HFFc6 (cell line): ENCODE results near the gene CDC42BPA. TPM values are rescaled to one million over a fixed set of nuclear protein-coding genes. Genes with fewer than 3 reads are reported as not detected.

Source experiments
- DNase-seq: peaks from one replicate; pipeline ENCODE4 v3.0.0-alpha.2; 2018
- H3K27ac Mint-ChIP-seq: 2 replicates; pipeline ENCODE4 v1.8.0; 2020; ENCODE audit warnings: mild to moderate bottlenecking, mixed read lengths
- H3K27me3 Mint-ChIP-seq: 2 replicates; pipeline ENCODE4 v1.8.0; 2021; ENCODE audit warnings: mild to moderate bottlenecking, moderate library complexity, mixed read lengths; ENCODE audit not compliant: insufficient read depth
- H3K36me3 Mint-ChIP-seq: 2 replicates; pipeline ENCODE4 v1.8.0; 2021; ENCODE audit warnings: low read depth, mixed read lengths
- H3K4me1 Mint-ChIP-seq: 2 replicates; pipeline ENCODE4 v1.8.0; 2020; ENCODE audit warnings: low read depth, mixed read lengths
- H3K4me3 Mint-ChIP-seq: 2 replicates; pipeline ENCODE4 v1.8.0; 2020; ENCODE audit warnings: mild to moderate bottlenecking, moderate library complexity, mixed read lengths
- H3K9me3 Mint-ChIP-seq: 2 replicates; pipeline ENCODE4 v1.8.0; 2020; ENCODE audit warnings: mild to moderate bottlenecking, mixed read lengths
- total RNA-seq, 6 experiments: library from RNA; stranded (reverse); fragmentation: NEBNext Ultra II Directional; extraction: Animal tissue kit (Norgen Biotek cat#: 25700); gene quantifications; 2 replicates in 1 of 6; 3 replicates in 5 of 6; pipeline ENCODE4 v1.2.3, GENCODE V29; 2021
- TF ChIP-seq, protein P1 (sequence below): fragments of 200-600 bp; sonication (generic); IDR thresholded peaks from 2 replicates; pipeline ENCODE4 v1.5.0; 2021; ENCODE audit warnings: antibody characterized with exemption, mild to moderate bottlenecking

CDC42BPA gene
- total RNA-seq, 6 experiments from 2014 or later, result 32.8 to 37.8 (median 35.8) TPM

DNA sequence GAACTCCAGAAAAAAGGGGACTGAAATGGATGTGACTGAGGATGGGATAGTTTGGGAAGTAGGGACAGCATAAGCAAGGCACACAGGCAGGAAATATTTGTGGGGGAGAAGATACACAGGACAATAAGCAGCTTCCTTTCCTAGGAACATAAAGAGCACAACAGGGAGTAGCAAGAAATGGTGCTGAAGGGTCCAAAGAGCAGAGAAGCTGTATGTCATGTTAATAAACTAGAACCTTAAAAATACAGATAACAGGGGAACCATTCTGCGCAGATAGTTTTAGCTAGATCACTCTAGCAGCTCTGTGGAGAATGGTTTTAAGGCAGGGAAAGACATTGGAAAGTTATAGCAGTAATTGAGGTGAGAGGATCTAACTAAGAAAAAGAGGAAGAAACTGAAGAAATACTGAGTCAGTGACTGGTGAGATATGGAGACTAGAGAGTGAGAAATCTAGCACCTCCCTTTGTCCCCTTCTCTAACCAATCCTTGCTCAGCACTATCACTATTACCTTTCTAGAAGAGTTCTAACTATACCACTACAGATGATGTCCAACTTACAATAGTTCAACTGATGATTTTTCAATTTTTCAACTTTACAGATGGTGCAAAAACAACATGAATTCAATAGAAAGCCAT is 95.0 kb downstream of the CDC42BPA start:
- no peaks in the 10 kb centered on the region for H3K9me3 Mint-ChIP-seq
- DNase-seq, result no peak

GRCh38 chr1:227219715-227220292 is 98.5 kb downstream of the CDC42BPA start:
- Mint-ChIP-seq H3K27me3 (no peaks in the 10 kb centered on the region), H3K36me3 (peaks cover 9% of the 10 kb centered on the region; the same call in 1 of the 2 replicates), H3K4me1 (peaks cover 30% of the 10 kb centered on the region), H3K4me3 (no peak overlapping the region), H3K9me3 (no peaks in the 10 kb centered on the region), H3K27ac (no peak overlapping the region)
- DNase-seq, result no peak
- TF ChIP-seq, protein P1, sequence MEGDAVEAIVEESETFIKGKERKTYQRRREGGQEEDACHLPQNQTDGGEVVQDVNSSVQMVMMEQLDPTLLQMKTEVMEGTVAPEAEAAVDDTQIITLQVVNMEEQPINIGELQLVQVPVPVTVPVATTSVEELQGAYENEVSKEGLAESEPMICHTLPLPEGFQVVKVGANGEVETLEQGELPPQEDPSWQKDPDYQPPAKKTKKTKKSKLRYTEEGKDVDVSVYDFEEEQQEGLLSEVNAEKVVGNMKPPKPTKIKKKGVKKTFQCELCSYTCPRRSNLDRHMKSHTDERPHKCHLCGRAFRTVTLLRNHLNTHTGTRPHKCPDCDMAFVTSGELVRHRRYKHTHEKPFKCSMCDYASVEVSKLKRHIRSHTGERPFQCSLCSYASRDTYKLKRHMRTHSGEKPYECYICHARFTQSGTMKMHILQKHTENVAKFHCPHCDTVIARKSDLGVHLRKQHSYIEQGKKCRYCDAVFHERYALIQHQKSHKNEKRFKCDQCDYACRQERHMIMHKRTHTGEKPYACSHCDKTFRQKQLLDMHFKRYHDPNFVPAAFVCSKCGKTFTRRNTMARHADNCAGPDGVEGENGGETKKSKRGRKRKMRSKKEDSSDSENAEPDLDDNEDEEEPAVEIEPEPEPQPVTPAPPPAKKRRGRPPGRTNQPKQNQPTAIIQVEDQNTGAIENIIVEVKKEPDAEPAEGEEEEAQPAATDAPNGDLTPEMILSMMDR, result no peak

More for the DNA sequence above, 95.0 kb downstream of the CDC42BPA start:
- TF ChIP-seq, protein P1, result no peak
- Mint-ChIP-seq H3K27me3 (no peaks in the 10 kb centered on the region), H3K36me3 (no peaks in the 10 kb centered on the region; the same call in 1 of the 2 replicates), H3K4me3 (no peak overlapping the region), H3K4me1 (peaks cover 48% of the 10 kb centered on the region), H3K27ac (no peak overlapping the region; the same call in 1 of the 2 replicates)

- no peak for DNase-seq
- no peaks in the 10 kb centered on the region for H3K9me3 Mint-ChIP-seq
- H3K27me3 Mint-ChIP-seq, result no peaks in the 10 kb centered on the region
- peaks cover 29% of the 10 kb centered on the region for H3K4me1 Mint-ChIP-seq
- H3K27ac Mint-ChIP-seq, result no peak overlapping the region
- H3K36me3 Mint-ChIP-seq, result peaks cover 9% of the 10 kb centered on the region; the same call in 1 of the 2 replicates
- H3K4me3 Mint-ChIP-seq, result no peak overlapping the region
- TF ChIP-seq, protein P1, result no peak
These were observed 99.3 kb downstream of the CDC42BPA start for GRCh38 chr1:227218870-227219573.

DNA sequence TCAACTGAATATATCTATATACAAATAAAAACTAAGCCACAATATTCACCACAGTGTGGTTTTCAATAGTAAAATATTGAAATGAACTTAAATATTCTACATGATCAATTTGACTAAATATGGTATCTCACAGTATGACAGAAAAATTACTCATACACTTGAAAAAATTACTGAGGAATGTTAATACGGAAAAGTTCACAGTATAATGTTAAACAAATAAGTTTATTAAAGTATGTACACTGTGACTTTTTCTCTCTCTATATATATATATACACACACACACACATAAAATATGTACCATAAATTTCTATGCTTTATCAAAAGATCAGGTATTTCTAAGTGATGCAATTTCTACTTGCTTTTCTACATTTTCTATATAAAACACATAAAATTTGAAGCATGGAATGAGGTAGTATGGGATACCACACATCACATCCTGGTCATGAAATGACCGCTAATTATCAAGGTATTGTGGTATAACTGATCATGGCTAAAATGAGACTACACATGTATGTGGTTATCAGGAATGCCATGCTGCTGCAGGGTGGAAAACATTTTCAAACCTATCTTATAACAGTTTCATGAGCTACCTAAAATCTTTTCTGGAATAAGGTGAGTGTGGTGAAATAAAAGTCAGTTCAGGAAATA is 102.3 kb downstream of the CDC42BPA start:
- no peak for DNase-seq

DNA sequence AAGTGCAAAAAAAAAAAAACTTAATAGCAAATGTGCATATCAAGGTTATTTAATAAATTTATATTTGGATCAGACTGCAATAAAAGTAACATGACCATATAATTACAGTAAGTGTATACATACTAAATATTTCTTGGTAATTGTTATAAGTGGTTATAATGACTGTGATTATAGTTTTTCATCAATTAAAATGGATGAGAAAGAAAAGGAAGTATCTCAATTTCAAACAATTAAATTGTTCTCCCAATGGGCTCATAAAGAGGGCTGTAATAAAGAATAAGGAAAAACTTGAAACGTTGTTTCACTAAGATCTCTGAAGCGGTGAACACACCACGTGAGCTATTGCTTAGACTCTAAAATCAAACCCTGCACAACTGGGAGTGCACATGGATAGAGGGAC is 104.1 kb downstream of the CDC42BPA start:
- H3K4me1 Mint-ChIP-seq, result peaks cover 34% of the 10 kb centered on the region
- peaks cover 27% of the 10 kb centered on the region for H3K36me3 Mint-ChIP-seq
- DNase-seq, result no peak
- H3K9me3 Mint-ChIP-seq, result no peaks in the 10 kb centered on the region
- H3K4me3 Mint-ChIP-seq, result no peak overlapping the region
- H3K27ac Mint-ChIP-seq, result no peak overlapping the region
- H3K27me3 Mint-ChIP-seq, result no peaks in the 10 kb centered on the region
- TF ChIP-seq, protein P1, result no peak

More for the DNA sequence above, 102.3 kb downstream of the CDC42BPA start:
- Mint-ChIP-seq H3K27me3 (no peaks in the 10 kb centered on the region), H3K36me3 (peaks cover 18% of the 10 kb centered on the region), H3K9me3 (no peaks in the 10 kb centered on the region), H3K4me3 (no peak overlapping the region), H3K4me1 (peaks cover 34% of the 10 kb centered on the region), H3K27ac (peak overlapping the region; percentile 36)
- TF ChIP-seq, protein P1, result no peak
